K562 (cell line): Measurements from ENCODE around the gene NRP2. TPM values are rescaled to one million over a fixed set of nuclear protein-coding genes. Genes with fewer than 3 reads are reported as not detected.

Source experiments
- BCLAF1 ChIP-seq, 2 experiments: fragments of 450-650 bp in 1 of 2; IDR thresholded peaks; 2 replicates each; pipeline ENCODE4 v1.6.1; 2011 to 2017; ENCODE audit warnings: low read depth in 2 of 2, antibody characterized with exemption in 1 of 2, borderline replicate concordance in 1 of 2, low read length in 1 of 2, mild to moderate bottlenecking in 1 of 2, mixed read lengths in 1 of 2; ENCODE audit not compliant: control insufficient read depth in 1 of 2
- GTF2B ChIP-seq: IDR thresholded peaks from 2 replicates; pipeline ENCODE4 v1.6.1; 2011; ENCODE audit not compliant: insufficient read length; ENCODE audit errors: extremely low read depth
- NONO ChIP-seq, 2 experiments: fragments of 200-400 bp in 1 of 2; fragments of 450-650 bp in 1 of 2; formaldehyde crosslinking in 1 of 2; IDR thresholded peaks; 2 replicates each; pipeline ENCODE4 v1.6.1; 2017; ENCODE audit warnings: low read depth in 2 of 2, mild to moderate bottlenecking in 2 of 2, moderate library complexity in 2 of 2, low read length in 1 of 2
- RBM15 ChIP-seq: fragments of 200-400 bp; formaldehyde crosslinking; IDR thresholded peaks from 2 replicates; pipeline ENCODE4 v1.6.1; 2018; ENCODE audit warnings: mild to moderate bottlenecking, low read length, moderate library complexity; ENCODE audit not compliant: insufficient read depth
- YY1 ChIP-seq, 3 experiments: IDR thresholded peaks; 2 replicates each; pipeline ENCODE4 v1.6.1; 2011; ENCODE audit warnings: low read length in 2 of 3, mild to moderate bottlenecking in 2 of 3, moderate library complexity in 2 of 3, borderline replicate concordance in 1 of 3, control low read depth in 1 of 3, low read depth in 1 of 3; ENCODE audit not compliant: insufficient read depth in 3 of 3, insufficient replicate concordance in 2 of 3, control insufficient read depth in 1 of 3, insufficient read length in 1 of 3; ENCODE audit errors: extremely low read depth in 1 of 3
- ZFP30 ChIP-seq: fragments of 250-450 bp; sonication (Bioruptor Pico); IDR thresholded peaks from 2 replicates; pipeline ENCODE4 v1.8.0; 2022; ENCODE audit warnings: moderate library complexity, mild to moderate bottlenecking, inconsistent platforms, borderline replicate concordance
- ZKSCAN8 ChIP-seq: fragments of 200-800 bp; sonication (Bioruptor generic); IDR thresholded peaks from 2 replicates; pipeline ENCODE4 v1.6.1; 2016; ENCODE audit warnings: missing genetic modification characterization, missing compliant biosample characterization
- ZNF253 ChIP-seq: fragments of 250-450 bp; sonication (Bioruptor Pico); conservative IDR thresholded peaks from 2 replicates; pipeline ENCODE4 v1.6.1; 2021; ENCODE audit warnings: mild to moderate bottlenecking
- ZNF431 ChIP-seq: sonication (generic); formaldehyde crosslinking; IDR thresholded peaks from 2 replicates; pipeline ENCODE4 v1.8.0; 2022; ENCODE audit warnings: mild to moderate bottlenecking, missing genetic modification reagents
- polyA plus RNA-seq, 8 experiments: library from polyadenylated mRNA; depleted of rRNA in 4 of 8; stranded (reverse) in 5 of 8; unstranded in 3 of 8; fragments of >200 nt; fragmentation: Nextera tagmentation in 2 of 8; fragmentation: Illumina TruSeq in 1 of 8; extraction: Ambion mirVana in 2 of 8; extraction: Trizol in 1 of 8; gene quantifications; 2 replicates each; pipeline versions ENCODE4 v1.2.1 to v1.2.3, GENCODE V29; 2011 to 2014; ENCODE audit warnings: inconsistent platforms in 1 of 8, missing spikeins in 1 of 8
- total RNA-seq, 7 experiments: library from RNA; depleted of rRNA in 6 of 7; stranded (reverse); fragments of >200 nt in 6 of 7; fragmentation: Illumina TruSeq in 2 of 7; extraction: Trizol in 2 of 7; gene quantifications; 2 replicates each; pipeline versions ENCODE4 v1.2.1 to v1.2.3, GENCODE V29; 2011 to 2021; ENCODE audit warnings: low replicate concordance in 1 of 7
- TF ChIP-seq, protein P1 (sequence below): fragments of 200-800 bp; sonication (Bioruptor generic); IDR thresholded peaks from 2 replicates; pipeline ENCODE4 v1.6.1; 2016; ENCODE audit warnings: missing genetic modification characterization, missing compliant biosample characterization
- TF ChIP-seq, protein P2 (sequence below): fragments of 450-650 bp; IDR thresholded peaks from 2 replicates; pipeline ENCODE4 v1.6.1; 2016; ENCODE audit warnings: low read depth, mild to moderate bottlenecking, moderate library complexity

Gene NRP2
- total and polyA plus RNA-seq, 9 of the 15 experiments (the other 6 are each of a cell fraction or from before 2014, with no cell fraction given): 0.05 to 0.31 (median 0.15) TPM; not detected in 5

GRCh38 chr2:205781244-205781931 is 99.1 kb downstream of the NRP2 start (continued):
- no peak for TF ChIP-seq BCLAF1 (IDR thresholded peaks at IDR 0.05; ENCODE audit: borderline replicate concordance in 1 of 2, control insufficient read depth in 1 of 2, low read depth in 2 of 2, low read length in 1 of 2)
- TF ChIP-seq RBM15: no peak
- TF ChIP-seq GTF2B: no peak
- TF ChIP-seq, protein P1, sequence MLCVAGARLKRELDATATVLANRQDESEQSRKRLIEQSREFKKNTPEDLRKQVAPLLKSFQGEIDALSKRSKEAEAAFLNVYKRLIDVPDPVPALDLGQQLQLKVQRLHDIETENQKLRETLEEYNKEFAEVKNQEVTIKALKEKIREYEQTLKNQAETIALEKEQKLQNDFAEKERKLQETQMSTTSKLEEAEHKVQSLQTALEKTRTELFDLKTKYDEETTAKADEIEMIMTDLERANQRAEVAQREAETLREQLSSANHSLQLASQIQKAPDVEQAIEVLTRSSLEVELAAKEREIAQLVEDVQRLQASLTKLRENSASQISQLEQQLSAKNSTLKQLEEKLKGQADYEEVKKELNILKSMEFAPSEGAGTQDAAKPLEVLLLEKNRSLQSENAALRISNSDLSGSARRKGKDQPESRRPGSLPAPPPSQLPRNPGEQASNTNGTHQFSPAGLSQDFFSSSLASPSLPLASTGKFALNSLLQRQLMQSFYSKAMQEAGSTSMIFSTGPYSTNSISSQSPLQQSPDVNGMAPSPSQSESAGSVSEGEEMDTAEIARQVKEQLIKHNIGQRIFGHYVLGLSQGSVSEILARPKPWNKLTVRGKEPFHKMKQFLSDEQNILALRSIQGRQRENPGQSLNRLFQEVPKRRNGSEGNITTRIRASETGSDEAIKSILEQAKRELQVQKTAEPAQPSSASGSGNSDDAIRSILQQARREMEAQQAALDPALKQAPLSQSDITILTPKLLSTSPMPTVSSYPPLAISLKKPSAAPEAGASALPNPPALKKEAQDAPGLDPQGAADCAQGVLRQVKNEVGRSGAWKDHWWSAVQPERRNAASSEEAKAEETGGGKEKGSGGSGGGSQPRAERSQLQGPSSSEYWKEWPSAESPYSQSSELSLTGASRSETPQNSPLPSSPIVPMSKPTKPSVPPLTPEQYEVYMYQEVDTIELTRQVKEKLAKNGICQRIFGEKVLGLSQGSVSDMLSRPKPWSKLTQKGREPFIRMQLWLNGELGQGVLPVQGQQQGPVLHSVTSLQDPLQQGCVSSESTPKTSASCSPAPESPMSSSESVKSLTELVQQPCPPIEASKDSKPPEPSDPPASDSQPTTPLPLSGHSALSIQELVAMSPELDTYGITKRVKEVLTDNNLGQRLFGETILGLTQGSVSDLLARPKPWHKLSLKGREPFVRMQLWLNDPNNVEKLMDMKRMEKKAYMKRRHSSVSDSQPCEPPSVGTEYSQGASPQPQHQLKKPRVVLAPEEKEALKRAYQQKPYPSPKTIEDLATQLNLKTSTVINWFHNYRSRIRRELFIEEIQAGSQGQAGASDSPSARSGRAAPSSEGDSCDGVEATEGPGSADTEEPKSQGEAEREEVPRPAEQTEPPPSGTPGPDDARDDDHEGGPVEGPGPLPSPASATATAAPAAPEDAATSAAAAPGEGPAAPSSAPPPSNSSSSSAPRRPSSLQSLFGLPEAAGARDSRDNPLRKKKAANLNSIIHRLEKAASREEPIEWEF (CRISPR knock-in tag): no peak
- TF ChIP-seq ZNF431 (CRISPR knock-in tag): no peak
- no peak for TF ChIP-seq NONO (IDR thresholded peaks at IDR 0.05; ENCODE audit: low read depth in 2 of 2, low read length in 1 of 2)
- TF ChIP-seq ZNF253: no peak
- TF ChIP-seq YY1 (IDR thresholded peaks at IDR 0.05; ENCODE audit: borderline replicate concordance in 1 of 3, control insufficient read depth in 1 of 3, extremely low read depth in 1 of 3, insufficient read depth in 3 of 3, insufficient read length in 1 of 3, insufficient replicate concordance in 2 of 3, low read depth in 1 of 3, low read length in 2 of 3): no peak
- no peak for TF ChIP-seq ZKSCAN8 (CRISPR knock-in tag)
- TF ChIP-seq ZFP30: no peak
- TF ChIP-seq, protein P2, sequence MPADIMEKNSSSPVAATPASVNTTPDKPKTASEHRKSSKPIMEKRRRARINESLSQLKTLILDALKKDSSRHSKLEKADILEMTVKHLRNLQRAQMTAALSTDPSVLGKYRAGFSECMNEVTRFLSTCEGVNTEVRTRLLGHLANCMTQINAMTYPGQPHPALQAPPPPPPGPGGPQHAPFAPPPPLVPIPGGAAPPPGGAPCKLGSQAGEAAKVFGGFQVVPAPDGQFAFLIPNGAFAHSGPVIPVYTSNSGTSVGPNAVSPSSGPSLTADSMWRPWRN: no peak
- TF ChIP-seq, all 486 proteins: peak for 0
